ELR (cell line): ENCODE measurements around the gene BCAR3.

ENCODE experiments used
- DNase-seq: peaks from one replicate; pipeline ENCODE4 v3.0.0-alpha.2; 2015; ENCODE audit warnings: low read depth

The BCAR3 gene

DNA sequence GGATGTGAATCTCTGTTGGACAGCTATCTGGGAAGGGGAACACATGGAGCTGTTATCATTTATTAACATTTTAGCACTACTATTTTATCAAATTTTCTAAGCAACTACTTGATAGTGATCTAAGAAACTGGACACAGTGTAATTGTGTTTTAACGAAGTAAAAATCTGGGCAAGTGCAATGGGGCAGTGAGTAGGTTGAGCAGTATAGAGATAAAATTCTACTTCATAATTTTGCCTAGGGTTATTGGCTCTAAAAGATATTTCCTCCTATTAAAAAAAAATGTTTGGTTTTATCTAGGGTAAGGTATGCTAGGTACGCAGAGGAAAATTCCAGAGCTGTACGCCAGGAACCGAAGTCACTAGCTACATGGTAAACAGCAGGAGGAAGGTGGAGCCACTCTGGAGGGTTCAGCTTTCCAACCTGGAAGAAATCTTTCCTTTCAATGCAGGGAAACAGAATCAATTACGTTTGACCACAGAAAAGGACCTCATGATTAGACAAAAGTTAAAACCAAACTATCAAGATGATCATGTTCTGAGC is 43.3 kb downstream of the BCAR3 start:
- DNase-seq: no peak

DNA sequence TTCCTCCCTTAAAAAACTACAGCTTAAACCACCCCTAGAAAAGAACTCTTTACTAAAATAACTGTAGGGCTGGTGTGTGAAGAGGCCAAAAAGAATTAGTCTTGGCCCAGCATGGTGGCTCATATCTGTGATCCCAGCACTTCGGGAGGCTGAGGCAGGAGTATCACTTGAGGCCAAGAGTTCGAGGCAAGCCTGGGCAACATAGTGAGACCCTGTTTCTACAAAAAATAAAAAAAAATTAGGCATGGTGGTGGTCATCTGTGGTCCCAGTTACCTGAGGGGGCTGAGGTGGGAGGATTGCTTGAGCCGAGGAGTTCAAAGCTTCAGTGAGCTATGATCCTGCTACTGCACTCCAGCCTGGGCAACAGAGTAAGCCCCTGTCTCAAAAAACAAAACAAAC is 44.9 kb downstream of the BCAR3 start:
- no peak for DNase-seq

- DNase-seq: no peak
Measured at GRCh38 chr1:93635614-93636543, 45.8 kb downstream of the BCAR3 start.

DNA sequence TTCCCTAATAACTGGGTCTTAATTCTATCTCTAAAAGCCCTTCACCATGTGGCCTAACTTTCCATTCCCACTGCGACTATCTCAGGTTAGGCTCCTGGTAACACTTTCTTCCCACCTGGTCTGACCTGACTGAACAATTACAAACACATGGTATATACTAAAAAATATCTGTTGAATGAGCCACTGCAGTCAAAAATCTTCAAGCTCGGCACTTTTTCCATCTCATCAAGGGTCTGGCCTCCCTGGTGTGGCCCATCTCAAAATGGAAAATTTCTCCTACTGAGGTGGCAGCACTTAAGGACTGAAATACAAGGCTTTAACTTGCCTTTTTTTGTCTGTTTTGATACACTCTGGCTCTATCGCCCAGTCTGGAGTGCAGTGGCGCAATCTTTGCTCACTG is 48.3 kb downstream of the BCAR3 start:
- no peak for DNase-seq

GRCh38 chr1:93631626-93632365 is 49.8 kb downstream of the BCAR3 start:
- peak; percentile 48 for DNase-seq

DNA sequence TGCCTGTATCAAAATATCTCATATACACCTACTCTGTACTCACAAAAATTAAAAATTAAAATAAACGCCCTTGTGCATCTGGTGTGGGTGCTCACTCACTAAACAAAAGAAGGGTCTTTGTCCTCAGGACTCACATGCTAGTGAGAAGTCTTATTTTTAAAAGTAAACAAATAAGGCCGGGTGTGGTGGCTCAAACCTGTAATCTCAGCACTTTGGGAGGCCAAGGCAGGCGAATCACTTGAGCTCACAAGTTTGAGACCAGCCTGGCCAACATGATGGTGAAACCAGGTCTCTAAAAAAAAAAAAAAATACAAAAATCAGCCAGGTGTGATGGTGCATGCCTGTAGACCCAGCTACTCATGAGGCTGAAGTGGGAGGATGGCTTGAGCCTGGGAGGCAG is 51.5 kb downstream of the BCAR3 start:
- DNase-seq: peak; percentile 54

DNA sequence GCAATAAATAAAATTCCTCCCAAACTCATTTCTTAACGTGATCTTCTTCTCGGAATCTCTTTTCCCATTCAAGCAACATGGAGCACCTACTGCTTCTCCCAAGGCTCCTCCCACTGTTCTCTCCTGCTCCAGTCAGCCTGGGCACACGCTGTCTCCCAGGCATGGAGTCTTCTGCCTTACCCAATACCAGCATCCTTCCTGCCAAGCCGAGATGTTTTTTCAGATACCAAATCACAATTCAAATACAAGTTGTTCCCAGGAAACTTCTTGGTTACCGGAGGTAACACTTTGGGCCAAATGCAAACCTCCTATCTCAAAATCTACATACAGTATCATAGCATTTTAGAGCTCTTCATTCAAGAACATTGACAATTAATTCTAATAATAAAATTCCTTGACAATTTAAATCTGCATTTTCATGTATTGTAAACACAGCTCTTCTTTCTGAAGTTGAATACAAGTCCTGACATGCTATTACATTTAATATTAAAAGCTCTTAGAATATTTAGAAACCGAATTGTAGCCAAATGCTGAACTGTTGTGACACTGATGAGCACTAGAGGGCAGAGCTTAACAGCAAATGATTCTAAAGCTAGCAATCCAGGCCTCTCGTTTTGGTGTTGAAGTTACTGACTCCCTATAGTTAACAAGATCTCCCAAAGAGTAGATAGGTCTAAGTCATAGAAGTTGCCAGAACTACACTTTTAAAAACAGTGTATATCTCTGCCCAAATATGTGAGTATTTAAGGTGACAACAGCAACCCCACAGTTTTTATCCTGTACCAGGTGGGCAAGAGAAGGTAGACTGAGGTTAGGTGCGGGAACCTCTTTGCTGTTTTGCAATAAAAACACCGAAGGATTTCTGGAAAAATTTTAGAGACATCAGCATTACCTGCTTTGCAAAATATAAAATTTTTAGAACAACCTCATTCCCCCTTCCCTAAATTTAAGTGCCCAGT is 52.3 kb downstream of the BCAR3 start:
- DNase-seq: peak; percentile 86

GRCh38 chr1:93628681-93629080 is 53.0 kb downstream of the BCAR3 start:
- peak; percentile 58 for DNase-seq

DNA sequence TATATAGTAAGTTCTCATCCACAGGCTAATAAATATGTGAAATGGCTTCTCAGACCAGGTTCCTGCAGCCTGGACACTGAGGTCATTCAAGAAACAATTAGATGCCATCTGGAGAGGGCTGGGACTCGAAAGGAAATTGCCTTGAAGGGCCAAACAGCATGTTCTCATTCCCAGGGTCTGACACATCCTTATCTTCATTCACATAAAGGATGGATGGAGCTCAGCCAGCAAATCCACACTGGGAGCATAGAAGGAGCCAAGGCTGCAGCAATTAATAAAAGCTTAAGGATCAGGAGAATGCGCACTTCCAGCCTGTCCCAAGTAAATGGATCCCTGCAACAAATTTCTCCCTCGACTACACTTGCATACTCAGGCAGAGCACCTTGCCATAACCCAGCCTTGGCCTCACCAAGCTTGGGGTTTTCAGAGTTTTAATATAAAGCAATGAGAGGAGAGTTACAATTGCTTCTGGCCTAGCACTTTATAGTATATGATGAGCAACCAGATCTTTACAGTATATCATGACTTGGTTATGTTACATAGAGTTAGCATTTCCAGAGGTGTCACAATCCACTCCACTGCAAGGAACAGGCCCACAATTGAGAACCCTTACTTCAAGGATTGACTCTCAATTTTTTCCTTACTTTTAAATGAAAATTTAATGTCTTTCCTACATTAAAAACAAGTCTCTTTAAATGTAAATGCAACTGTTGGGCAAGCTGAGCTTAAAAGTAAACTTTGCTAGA is 55.9 kb downstream of the BCAR3 start:
- DNase-seq: peak; percentile 94

DNA sequence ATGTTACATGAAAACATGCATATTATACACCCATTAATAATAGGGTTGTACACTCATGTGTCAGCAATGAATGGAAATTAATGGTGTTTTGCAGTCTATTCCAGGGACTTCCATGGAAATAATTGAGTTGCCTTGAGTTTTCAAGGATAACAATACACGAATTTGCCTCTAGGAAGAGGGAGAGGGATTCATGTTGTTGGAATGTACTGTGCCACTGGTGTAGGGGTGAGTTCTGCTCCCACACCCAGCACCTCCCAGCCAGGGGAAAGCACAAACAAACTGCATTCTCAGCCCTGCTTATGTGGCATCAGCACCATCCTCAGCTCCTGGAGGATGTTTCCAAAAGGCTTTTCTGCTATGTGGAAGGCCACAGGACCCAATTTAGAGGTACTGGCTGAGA is 57.8 kb downstream of the BCAR3 start:
- peak; percentile 87 for DNase-seq

DNA sequence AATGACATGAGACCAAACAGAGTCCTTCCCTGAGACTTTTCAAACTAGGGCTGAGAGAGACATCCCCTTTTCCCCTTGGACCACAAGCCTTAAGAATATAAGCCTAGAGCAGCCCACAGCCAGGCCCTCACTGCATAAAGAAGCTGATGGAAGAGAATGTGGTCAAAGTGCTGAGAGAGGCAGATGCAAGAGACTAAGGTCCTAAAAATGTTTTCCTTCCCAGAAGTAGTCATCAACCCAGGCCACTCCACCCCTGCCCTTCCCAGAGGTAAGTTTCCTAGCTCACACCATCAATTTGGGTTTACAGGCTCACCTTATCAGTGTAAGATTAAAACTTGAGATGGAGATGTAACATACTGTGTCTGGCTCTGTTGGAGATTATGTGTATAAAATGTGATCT is 58.2 kb downstream of the BCAR3 start:
- DNase-seq: peak; percentile 53

DNA sequence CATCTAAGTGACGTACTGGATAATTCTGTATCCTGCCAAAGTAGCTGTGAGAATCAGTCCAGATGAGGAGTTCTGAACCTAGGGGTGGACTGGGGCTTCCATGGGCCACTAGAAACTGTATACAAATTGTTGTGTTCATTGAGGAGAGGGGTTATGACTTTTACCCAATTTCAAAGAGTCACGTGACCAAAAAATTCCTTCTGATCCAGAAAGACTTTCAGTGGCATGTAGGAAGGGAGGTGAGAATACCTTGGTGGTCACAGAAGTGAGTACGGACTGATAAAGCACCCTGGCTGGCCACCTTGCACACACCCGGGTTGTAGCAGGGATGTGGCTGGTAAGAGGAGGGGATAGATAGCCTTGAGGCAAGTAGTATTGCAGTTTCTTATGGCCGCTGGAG is 60.4 kb downstream of the BCAR3 start:
- DNase-seq: no peak

DNA sequence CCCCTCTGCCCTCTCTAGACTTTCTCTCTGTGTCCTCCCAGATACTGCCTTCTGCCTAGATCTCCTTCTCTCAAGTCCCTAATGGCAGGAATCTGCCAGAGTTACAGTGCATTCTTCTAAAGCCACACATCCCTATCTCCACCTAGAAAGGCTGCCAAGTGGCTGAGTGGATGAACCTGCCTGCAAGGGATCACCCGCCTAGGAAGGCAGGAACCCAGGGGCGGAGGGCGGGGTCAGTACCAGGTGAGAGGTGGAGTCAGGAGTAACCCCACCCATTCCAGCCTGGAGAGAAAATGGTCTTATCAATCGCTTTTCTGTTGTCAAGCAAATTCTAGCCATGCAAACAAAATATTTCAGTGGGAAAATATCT is 60.8 kb downstream of the BCAR3 start:
- no peak for DNase-seq

GRCh38 chr1:93620172-93620840 is 61.3 kb downstream of the BCAR3 start:
- no peak for DNase-seq

DNA sequence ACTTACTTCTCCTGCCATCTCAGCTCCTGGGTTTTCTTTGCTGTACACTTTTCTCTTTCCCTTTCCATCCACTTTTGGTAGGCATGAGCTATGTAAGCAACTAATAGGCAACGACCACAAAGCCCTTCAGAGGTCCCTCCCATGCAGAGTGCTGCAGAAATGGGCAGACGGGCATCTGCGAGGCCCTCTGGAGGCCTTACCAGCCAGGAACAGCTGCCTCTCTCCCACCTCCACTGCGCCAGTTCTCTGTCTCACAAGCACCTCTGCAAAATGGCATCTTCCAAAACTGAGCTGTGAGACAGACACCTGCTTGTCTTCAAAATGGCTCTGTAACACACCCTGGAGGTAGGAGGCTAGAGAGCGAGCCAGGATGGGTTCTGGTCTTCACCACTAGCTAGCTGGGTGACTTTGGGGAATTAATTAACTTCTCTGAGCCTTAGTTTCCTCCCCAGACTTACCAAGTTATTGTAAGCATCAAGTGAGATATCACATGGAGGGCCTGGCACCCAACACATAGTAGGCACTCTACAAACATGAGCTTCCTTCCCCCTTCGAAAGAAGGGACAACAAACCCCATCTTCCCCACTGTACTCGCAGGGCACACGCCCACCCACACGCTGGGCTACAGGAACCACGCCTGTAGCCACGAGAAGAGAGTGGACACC is 62.0 kb downstream of the BCAR3 start:
- no peak for DNase-seq

- no peak for DNase-seq
Measured at GRCh38 chr1:93617670-93618499, 63.8 kb downstream of the BCAR3 start.

- DNase-seq: peak; percentile 55
Measured at GRCh38 chr1:93616996-93617669, 64.5 kb downstream of the BCAR3 start.

DNA sequence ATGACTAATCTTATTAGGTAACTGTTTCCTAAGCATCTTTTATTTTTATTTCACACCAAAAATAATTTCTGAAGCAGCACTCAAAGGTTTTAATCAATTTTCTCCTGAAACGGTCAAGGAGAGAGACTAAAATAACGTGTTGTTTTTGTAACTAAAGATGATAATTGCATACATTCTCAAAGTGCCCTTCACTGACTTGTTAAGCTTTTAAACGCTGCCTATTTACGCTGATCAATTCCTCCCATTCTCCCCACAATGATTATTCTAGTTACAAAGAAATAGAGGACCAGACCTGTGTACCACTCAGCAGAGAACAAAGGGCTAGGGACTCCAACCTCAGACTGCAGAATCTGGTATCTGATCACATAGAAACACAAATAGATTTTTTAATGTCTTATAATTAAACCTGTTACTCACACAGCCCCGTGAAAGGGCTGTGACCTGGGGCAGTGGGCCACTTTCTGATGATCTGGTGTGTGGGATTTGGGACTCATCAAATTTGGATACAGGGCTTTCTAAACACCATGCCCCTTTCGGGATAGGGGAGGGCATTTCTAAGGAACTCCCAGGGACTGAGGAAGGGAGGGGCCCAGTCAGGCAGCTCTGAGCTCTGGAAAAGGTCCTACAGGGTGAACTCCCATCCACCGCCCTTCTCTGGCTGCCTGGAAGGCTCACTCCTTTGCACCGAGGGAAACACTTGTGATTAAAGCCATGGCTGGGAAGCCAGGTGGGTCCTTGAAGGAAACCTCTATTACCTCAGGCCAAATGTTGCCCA is 65.2 kb downstream of the BCAR3 start:
- DNase-seq: no peak
